GM21737 (cell line): ENCODE results near the gene LRIT3.
A peak's percentile ranks its signal among the peaks of the same experiment; 100 is the strongest.
"Not testable (repeated sequence)": the region's sequence is repeated elsewhere in the genome, so short reads cannot be mapped to it uniquely, and the experiment has no call there.

ENCODE experiments used
- ATAC-seq: cut with Tn5 transposase; IDR thresholded peaks from one replicate; pipeline ENCODE4 v1.9.1; 2021; ENCODE audit warnings: mild to moderate bottlenecking, moderate library complexity; ENCODE audit not compliant: unreplicated experiment

LRIT3 gene

DNA sequence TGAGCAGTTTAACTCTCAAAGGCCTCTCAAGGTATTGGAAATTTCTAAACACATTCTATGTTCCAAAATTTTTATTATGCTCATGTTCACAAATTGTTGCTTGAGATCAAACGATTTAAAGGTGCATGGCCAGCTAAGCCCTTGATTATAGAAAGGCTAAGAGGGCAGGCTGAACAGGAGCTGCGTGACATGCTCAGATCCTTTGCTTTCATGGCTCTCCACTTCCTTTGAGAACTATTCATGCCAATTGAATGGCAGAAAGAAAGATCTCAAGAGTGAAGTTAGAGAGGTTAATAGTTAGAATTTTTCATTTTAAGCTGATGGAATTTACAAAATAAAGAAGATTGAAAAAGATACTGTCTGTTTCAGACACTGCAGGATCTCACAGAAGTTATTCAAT is 594 bp downstream of the LRIT3 start:
- no peak for ATAC-seq

DNA sequence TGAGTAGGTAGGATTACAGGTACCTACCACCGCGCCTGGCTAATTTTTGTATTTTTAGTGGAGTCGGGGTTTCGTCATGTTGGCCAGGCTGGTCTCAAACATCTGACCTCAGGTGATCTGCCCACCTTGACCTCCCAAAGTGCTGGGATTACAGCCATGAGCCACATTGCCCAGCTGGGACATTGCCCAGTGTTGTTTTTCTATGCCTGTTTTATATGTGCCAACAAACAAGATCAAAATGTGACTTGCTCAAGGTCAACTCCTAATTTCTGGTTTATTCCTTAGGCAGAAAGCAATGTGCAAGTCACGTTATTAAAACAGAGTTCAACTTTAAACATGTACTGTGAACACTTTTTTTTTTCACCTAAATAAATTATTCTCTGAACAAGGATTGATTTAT is 2.7 kb downstream of the LRIT3 start:
- no peak for ATAC-seq

- not testable (repeated sequence) for ATAC-seq
These were observed 11.8 kb downstream of the LRIT3 start for GRCh38 chr4:109859426-109860300.

DNA sequence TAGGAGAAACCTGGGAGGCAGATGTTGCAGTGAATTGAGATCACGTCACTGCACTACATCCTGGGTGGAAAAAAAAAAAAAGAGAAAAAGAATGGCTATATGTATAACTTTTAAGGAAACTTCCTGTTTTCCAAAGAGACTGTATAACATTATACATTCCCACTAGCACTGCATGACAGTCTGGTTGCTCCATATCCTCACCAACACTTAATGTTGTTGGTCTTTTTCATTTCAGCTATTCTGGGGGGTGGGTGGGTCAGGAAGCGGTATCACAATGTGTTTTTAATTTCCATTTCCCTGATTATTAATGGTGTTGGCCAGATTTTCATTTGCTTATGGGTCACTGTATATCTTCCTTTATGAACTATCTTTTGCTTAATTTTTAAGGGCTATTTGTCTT is 13.4 kb downstream of the LRIT3 start:
- ATAC-seq: no peak

- no peak for ATAC-seq
These were observed 14.1 kb downstream of the LRIT3 start for GRCh38 chr4:109861916-109862511.

DNA sequence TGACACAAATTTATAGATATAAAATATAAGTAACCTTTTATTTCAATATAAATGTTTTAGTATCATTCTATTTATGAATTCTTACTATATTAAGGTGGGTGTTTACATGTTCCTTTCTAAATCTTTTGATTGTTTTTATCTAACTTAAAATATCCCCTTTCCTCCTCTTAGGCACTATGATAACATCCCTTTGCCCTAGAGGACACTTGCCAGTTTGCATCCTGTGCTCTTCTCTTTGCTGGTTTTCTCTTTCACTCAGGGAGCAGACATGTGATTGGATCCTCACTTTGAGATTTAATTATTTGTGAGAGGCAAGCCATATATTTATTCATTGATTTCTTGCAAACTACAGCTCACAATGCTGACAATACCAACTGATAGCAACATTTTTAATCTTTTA is 16.2 kb downstream of the LRIT3 start:
- ATAC-seq: no peak

DNA sequence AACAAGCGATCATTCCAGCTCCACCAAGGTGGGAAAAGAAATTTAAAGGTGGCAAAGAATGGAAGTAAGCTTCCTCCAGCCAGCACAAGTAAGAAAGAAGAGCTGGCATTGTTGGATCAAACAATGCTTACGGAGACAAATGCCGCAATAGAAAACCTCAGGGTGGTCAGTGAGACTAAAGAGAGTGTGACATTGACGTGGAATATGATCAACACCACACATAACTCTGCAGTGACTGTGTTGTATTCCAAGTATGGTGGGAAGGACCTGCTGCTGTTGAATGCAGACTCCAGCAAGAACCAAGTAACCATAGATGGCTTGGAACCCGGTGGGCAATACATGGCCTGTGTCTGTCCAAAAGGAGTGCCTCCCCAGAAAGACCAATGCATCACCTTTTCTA is 22.2 kb downstream of the LRIT3 start:
- ATAC-seq: no peak

GRCh38 chr4:109872065-109872464 is 24.2 kb downstream of the LRIT3 start:
- ATAC-seq: no peak

DNA sequence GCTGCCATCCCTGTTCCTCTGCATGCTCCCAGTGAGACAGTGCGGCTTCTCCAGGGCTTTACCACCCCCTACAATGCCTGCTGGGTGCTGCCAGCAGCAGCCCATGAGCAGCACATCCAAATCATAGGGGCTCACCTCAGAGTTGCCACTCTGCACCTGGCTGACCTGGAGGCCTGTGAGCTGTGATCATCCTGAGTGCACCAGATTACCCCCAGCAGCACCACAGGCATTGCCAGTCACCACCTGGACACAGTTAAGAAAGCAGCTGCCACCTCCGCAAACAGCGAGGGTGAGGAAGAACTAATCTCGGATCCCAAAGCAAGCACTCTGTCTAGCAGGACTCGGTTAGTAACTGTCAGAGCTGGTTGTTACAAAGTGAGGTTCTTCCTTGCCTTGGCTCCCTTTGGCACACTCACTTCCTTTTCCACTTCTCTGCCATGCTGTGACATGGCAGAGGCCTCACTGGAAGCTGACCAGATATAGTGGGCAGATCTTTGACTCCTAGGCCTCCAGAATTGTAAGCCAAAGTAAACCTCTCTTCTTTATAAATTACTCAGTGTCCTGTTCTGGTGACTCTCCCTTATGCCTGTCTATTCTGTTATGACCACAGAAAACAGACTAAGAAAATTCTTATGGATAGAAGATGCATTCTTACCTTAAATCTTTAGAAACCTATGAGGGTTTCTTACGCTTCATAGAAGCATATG is 25.2 kb downstream of the LRIT3 start:
- ATAC-seq: no peak

- no peak for ATAC-seq
These were observed 26.0 kb downstream of the LRIT3 start for GRCh38 chr4:109873791-109874514.

GRCh38 chr4:109875106-109875505 is 27.2 kb downstream of the LRIT3 start:
- ATAC-seq: no peak

GRCh38 chr4:109875553-109875952 is 27.6 kb downstream of the LRIT3 start:
- not testable (repeated sequence) for ATAC-seq

- ATAC-seq: no peak
These were observed 28.8 kb downstream of the LRIT3 start for GRCh38 chr4:109876634-109877265.

DNA sequence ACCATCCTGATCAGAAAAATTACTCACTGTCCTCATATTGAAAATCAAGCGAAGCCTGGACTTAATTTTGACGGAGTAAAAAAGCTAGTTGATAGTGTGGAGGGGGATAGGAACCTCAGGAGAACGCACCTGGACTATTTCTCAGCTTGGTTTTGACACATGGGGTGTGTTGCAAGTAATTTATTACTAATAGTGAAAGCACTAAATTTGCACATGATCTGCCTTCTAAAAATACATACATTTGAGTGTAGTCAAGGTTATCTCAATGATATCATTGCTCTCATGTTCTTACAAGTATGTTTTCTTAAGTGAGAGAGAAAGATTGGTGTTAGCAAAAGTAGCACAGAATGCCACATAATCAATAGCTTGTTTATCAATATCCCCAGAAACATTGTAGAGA is 29.5 kb downstream of the LRIT3 start:
- ATAC-seq: peak; percentile 79

DNA sequence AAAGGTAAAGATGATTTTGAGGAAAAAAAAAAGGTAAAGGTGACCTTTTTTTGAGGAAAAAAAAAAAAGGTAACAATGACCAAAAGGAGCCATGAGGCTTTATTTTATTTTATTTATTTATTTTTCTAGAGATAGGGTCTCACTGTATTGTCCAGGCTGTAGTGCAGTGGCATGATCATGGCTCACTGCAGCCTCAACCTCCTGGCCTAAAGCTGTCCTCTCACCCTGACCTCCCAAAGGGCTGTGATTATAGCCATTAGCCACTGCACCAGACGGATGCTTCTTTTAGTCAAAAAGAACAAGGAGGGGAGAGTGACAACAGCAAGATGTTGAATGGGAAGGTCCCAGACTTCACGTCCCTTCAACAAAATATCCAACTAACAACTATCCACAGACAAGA is 30.4 kb downstream of the LRIT3 start:
- no peak for ATAC-seq

DNA sequence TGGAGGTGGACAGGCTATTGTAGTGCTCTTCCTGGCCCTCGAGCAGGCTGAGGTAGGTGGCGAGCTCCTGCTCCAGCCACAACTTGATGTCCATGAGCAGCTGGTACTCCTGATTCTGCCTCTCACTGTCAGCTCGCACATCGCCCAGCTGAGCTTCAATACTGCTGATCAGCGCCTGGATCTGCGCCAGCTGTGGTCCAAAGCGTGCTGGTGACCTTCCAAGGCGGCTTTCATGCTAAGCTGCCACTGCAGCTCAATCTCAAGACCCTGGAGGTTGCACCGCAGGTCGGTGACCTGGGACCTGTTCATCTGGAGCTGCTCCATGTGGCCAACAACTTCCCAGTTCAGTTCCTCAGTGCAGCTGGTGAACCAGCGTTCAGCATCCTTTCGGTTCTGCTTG is 31.2 kb downstream of the LRIT3 start:
- ATAC-seq: no peak

DNA sequence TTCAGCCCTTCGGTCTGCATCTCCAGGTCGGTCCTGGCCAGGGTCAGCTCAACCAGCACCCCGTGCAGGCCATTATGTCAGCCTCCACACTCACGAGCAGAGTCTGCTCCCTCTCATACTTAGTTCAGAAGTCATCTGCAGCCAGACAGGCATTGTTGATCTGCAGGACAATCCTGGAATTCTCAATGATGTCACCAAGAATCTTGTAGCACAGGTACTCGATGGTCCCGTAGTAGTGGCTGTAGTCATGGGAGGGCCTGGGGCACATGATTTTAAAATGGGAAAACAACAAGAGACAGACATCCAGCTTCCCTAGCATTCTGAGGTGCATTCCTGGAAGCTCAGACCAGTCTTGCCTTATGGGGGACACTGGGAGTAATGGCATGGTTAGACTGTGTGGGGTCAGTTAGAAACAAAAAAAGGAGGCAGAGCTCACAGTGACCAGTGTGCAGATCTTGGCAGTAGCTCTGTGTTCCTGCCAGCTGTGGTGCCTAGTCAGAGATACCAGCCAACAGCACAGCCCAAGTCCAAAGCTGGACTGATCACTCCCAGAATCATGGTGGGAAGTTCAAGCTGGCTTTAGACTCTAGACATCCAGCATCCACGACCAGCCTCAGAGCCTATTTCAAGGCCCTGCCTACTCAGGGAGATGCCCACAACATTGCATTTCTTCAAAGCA is 31.9 kb downstream of the LRIT3 start:
- ATAC-seq: no peak

- ATAC-seq: no peak
These were observed 38.4 kb downstream of the LRIT3 start for GRCh38 chr4:109886303-109886702.

DNA sequence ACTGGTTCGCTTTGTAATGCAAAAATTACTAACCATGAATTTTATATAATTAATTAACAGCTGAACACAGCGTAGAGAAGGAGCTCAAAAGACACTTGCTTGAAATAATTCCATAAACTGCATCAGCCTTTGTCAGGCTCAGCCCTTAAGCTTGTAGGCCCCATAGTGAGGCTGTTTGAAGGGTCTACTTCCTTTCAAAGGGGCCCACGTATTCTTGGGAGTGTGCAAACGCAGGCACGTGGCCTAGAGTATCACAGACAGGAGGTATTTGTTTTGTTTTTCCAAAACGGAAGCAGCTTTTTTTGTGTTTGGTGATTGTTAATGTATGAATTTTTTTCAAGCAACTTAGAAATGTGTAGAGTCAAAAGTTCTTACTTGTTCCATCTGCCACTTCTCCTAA is 39.2 kb downstream of the LRIT3 start:
- no peak for ATAC-seq

- ATAC-seq: no peak
These were observed 42.2 kb downstream of the LRIT3 start for GRCh38 chr4:109890076-109890475.
